Esophagus muscularis mucosa (tissue), 4 donors: ENCODE results near the gene RAB11A. TPM values are rescaled to one million over a fixed set of nuclear protein-coding genes. Genes with fewer than 3 reads are reported as not detected.

Experiments
- DNase-seq: peaks from one replicate; pipeline ENCODE4 v3.0.0-alpha.2; 2017; ENCODE audit errors: extremely low spot score
- H3K27ac ChIP-seq, 4 donors: fragments of 200-600 bp; sonication (generic); replicated peaks in 1 of 4; 1 replicate in 3 of 4; 2 replicates in 1 of 4; pipeline ENCODE4 v1.5.1; 2016 to 2019; ENCODE audit warnings: mild to moderate bottlenecking in 1 of 4
- H3K27me3 ChIP-seq, 4 donors: fragments of 200-600 bp; sonication (generic); one replicate each; pipeline versions ENCODE4 v1.5.1 to v1.6.0; 2016 to 2019
- H3K36me3 ChIP-seq, 4 donors: fragments of 200-600 bp; sonication (generic); one replicate each; pipeline ENCODE4 v1.5.1; 2016 to 2019
- H3K4me1 ChIP-seq, 4 donors: fragments of 200-600 bp; sonication (generic); one replicate each; pipeline ENCODE4 v1.5.1; 2016 to 2019
- H3K4me3 ChIP-seq, 4 donors: fragments of 200-600 bp; sonication (generic); 1 replicate in 2 of 4; 2 replicates in 2 of 4; pipeline ENCODE4 v1.5.1; 2016 to 2019; ENCODE audit warnings: mild to moderate bottlenecking in 4 of 4, moderate library complexity in 1 of 4
- H3K9me3 ChIP-seq, 4 donors: fragments of 200-600 bp; sonication (generic); 1 replicate in 3 of 4; 2 replicates in 1 of 4; pipeline ENCODE4 v1.5.1; 2016 to 2019
- CTCF ChIP-seq, 3 experiments: fragments of 200-600 bp in 2 of 3; fragments of 450-650 bp in 1 of 3; sonication (generic) in 2 of 3; IDR thresholded peaks; one replicate each; pipeline ENCODE4 v1.5.1; 2017 to 2019; ENCODE audit warnings: antibody characterized with exemption in 3 of 3, mild to moderate bottlenecking in 2 of 3, moderate library complexity in 1 of 3
- EP300 ChIP-seq: sonication (generic); formaldehyde crosslinking; IDR thresholded peaks from one replicate; pipeline ENCODE4 v1.6.1; 2017; ENCODE audit warnings: antibody characterized with exemption
- POLR2A ChIP-seq: fragments of 450-650 bp; IDR thresholded peaks from one replicate; pipeline ENCODE4 v1.6.1; 2017; ENCODE audit warnings: antibody characterized with exemption, moderate library complexity, mild to moderate bottlenecking, low read depth
- POLR2AphosphoS5 ChIP-seq, 2 donors: sonication (generic); formaldehyde crosslinking; IDR thresholded peaks; one replicate each; pipeline ENCODE4 v1.6.1; 2017; ENCODE audit warnings: antibody characterized with exemption in 2 of 2
- WGBS: methylation state at CpG from one replicate; pipeline ENCODE4 v1.1.5; 2018; 5-methylcytosine and 5-hydroxymethylcytosine counted together
- intact Hi-C: fragments of 100-400 bp; cut with DNase I; formaldehyde crosslinking; loops from one replicate; pipeline ENCODE4 v1.15.1; 2023
- total RNA-seq, 4 donors: library from RNA; depleted of rRNA; stranded (reverse); fragments of >200 nt; gene quantifications; one replicate each; pipeline versions ENCODE4 v1.1.0 to v1.2.1, GENCODE V29; 2016

RAB11A gene
- total RNA-seq, 4 donors from 2014 or later = 51.9 to 134 (median 122) TPM

GRCh38 chr15:65908876-65909275, 39.6 kb downstream of the RAB11A start:
- H3K4me3 ChIP-seq = no peak overlapping the region
- no peak overlapping the region for H3K27ac ChIP-seq
- H3K27me3 ChIP-seq = no peaks in the 10 kb centered on the region
- TF ChIP-seq EP300 = no peak
- TF ChIP-seq POLR2A = no peak
- TF ChIP-seq CTCF (IDR thresholded peaks at IDR 0.05) = no peak
- TF ChIP-seq POLR2AphosphoS5 (IDR thresholded peaks at IDR 0.05) = no peak
- peaks cover 6 to 91% (median 70%) of the 10 kb centered on the region in 4 donors for H3K36me3 ChIP-seq
- intact Hi-C loops = no loop called here
- 97% methylated on average over 4 of the region's 4 CpGs for WGBS
- no peak for DNase-seq
- no peaks in the 10 kb centered on the region for H3K9me3 ChIP-seq
- H3K4me1 ChIP-seq = peaks cover 0 to 4% (median 0%) of the 10 kb centered on the region in 4 donors

- no peak for DNase-seq
- Histone ChIP-seq H3K27ac (no peak overlapping the region), H3K4me1 (no peaks in the 10 kb centered on the region), H3K27me3 (no peaks in the 10 kb centered on the region), H3K9me3 (no peaks in the 10 kb centered on the region), H3K4me3 (no peak overlapping the region), H3K36me3 (peaks cover 6 to 81% (median 64%) of the 10 kb centered on the region in 4 donors)
- no peak for TF ChIP-seq POLR2AphosphoS5 (IDR thresholded peaks at IDR 0.05)
- no peak for TF ChIP-seq CTCF (IDR thresholded peaks at IDR 0.05)
- TF ChIP-seq EP300 = no peak
- TF ChIP-seq POLR2A = no peak
- intact Hi-C loops = no loop called here
- WGBS = 100% methylated on average over 3 of the region's 3 CpGs
Observed at GRCh38 chr15:65909831-65910230, 40.5 kb downstream of the RAB11A start.

GRCh38 chr15:65910341-65910740, 41.0 kb downstream of the RAB11A start:
- TF ChIP-seq POLR2A (no peak), EP300 (no peak), POLR2AphosphoS5 (IDR thresholded peaks at IDR 0.05) (no peak), CTCF (IDR thresholded peaks at IDR 0.05) (no peak)
- WGBS = 93% methylated on average over 4 of the region's 4 CpGs
- Histone ChIP-seq H3K27ac (no peak overlapping the region), H3K4me1 (no peaks in the 10 kb centered on the region), H3K9me3 (no peaks in the 10 kb centered on the region), H3K4me3 (no peak overlapping the region), H3K27me3 (no peaks in the 10 kb centered on the region), H3K36me3 (peaks cover 6 to 80% (median 59%) of the 10 kb centered on the region in 4 donors)
- no peak for DNase-seq
- intact Hi-C loops = no loop called here

- 100% methylated on average over 2 of the region's 2 CpGs for WGBS
- DNase-seq = no peak
- Histone ChIP-seq H3K9me3 (no peaks in the 10 kb centered on the region), H3K27ac (no peak overlapping the region), H3K36me3 (peaks cover 0 to 67% (median 45%) of the 10 kb centered on the region in 4 donors), H3K4me1 (peaks cover 0 to 12% (median 10%) of the 10 kb centered on the region in 4 donors), H3K4me3 (no peak overlapping the region), H3K27me3 (no peaks in the 10 kb centered on the region)
- intact Hi-C loops = no loop called here
- no peak for TF ChIP-seq POLR2A
- no peak for TF ChIP-seq CTCF (IDR thresholded peaks at IDR 0.05)
- no peak for TF ChIP-seq POLR2AphosphoS5 (IDR thresholded peaks at IDR 0.05)
- TF ChIP-seq EP300 = no peak
Observed at GRCh38 chr15:65912235-65912634, 42.9 kb downstream of the RAB11A start.

GRCh38 chr15:65913631-65914199, 44.4 kb downstream of the RAB11A start:
- DNase-seq = no peak
- WGBS = 97% methylated on average over 6 of the region's 13 CpGs
- Histone ChIP-seq H3K36me3 (peaks cover 0 to 57% (median 35%) of the 10 kb centered on the region in 4 donors), H3K4me1 (peaks cover 0 to 12% (median 10%) of the 10 kb centered on the region in 4 donors), H3K27ac (no peak overlapping the region), H3K27me3 (no peaks in the 10 kb centered on the region), H3K9me3 (no peaks in the 10 kb centered on the region), H3K4me3 (no peak overlapping the region)
- intact Hi-C loops = no loop called here
- no peak for TF ChIP-seq EP300
- no peak for TF ChIP-seq POLR2AphosphoS5 (IDR thresholded peaks at IDR 0.05)
- TF ChIP-seq POLR2A = no peak
- no peak for TF ChIP-seq CTCF (IDR thresholded peaks at IDR 0.05)
